Adrenal gland (tissue), 5 donors: ENCODE results near the gene RFC1.

Experiments used
- POLR2A ChIP-seq, 2 donors: fragments of 450-650 bp; IDR thresholded peaks; one replicate each; pipeline ENCODE4 v1.6.1; 2017; ENCODE audit warnings: antibody characterized with exemption in 2 of 2, mild to moderate bottlenecking in 2 of 2, moderate library complexity in 1 of 2
- TF ChIP-seq, protein P1 (sequence below), 6 experiments: fragments of 450-650 bp in 4 of 6; fragments of 200-600 bp in 2 of 6; sonication (generic) in 1 of 6; IDR thresholded peaks; 1 replicate in 5 of 6; 2 replicates in 1 of 6; pipeline versions ENCODE4 v1.5.1 to v1.8.0; 2016 to 2021; ENCODE audit warnings: antibody characterized with exemption in 6 of 6, mild to moderate bottlenecking in 2 of 6, moderate library complexity in 1 of 6
- donor health status: DM: no; HTN: no; CAD: no.

- TF ChIP-seq, protein P1, sequence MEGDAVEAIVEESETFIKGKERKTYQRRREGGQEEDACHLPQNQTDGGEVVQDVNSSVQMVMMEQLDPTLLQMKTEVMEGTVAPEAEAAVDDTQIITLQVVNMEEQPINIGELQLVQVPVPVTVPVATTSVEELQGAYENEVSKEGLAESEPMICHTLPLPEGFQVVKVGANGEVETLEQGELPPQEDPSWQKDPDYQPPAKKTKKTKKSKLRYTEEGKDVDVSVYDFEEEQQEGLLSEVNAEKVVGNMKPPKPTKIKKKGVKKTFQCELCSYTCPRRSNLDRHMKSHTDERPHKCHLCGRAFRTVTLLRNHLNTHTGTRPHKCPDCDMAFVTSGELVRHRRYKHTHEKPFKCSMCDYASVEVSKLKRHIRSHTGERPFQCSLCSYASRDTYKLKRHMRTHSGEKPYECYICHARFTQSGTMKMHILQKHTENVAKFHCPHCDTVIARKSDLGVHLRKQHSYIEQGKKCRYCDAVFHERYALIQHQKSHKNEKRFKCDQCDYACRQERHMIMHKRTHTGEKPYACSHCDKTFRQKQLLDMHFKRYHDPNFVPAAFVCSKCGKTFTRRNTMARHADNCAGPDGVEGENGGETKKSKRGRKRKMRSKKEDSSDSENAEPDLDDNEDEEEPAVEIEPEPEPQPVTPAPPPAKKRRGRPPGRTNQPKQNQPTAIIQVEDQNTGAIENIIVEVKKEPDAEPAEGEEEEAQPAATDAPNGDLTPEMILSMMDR (IDR thresholded peaks at IDR 0.05) = no peak
- TF ChIP-seq POLR2A (IDR thresholded peaks at IDR 0.05) = no peak
These were observed 40.8 kb upstream of the RFC1 start, which contains the start of gene KLB for GRCh38 chr4:39406763-39407583.
